HG02885 (cell line): Measurements from ENCODE around the gene MTHFD1L.
"Not testable (repeated sequence)": the region's sequence is repeated elsewhere in the genome, so short reads cannot be mapped to it uniquely, and the experiment has no call there.

Experiments
- ATAC-seq: cut with Tn5 transposase; IDR thresholded peaks from one replicate; pipeline ENCODE4 v1.9.1; 2021; ENCODE audit warnings: mild to moderate bottlenecking; ENCODE audit not compliant: unreplicated experiment, poor library complexity

MTHFD1L gene

DNA sequence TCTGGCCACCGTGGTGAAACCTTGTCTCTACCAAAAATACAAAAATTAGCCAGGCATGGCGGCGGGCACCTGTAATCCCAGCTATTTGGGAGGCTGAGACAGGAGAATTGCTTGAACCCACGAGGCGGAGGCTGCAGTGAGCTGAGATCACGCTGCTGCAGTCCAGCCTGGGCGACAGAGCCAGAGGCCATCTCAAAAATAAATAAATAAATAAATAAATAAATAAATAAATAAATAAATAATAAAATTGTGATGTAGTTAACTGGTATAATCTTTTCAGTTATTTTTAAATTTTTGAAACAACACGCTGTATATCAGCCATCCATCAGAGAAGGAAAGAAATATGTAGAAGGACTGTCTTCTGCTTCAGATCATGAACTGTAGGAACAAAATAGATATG lies 221.6 kb downstream of the MTHFD1L start:
- not testable (repeated sequence) for ATAC-seq

DNA sequence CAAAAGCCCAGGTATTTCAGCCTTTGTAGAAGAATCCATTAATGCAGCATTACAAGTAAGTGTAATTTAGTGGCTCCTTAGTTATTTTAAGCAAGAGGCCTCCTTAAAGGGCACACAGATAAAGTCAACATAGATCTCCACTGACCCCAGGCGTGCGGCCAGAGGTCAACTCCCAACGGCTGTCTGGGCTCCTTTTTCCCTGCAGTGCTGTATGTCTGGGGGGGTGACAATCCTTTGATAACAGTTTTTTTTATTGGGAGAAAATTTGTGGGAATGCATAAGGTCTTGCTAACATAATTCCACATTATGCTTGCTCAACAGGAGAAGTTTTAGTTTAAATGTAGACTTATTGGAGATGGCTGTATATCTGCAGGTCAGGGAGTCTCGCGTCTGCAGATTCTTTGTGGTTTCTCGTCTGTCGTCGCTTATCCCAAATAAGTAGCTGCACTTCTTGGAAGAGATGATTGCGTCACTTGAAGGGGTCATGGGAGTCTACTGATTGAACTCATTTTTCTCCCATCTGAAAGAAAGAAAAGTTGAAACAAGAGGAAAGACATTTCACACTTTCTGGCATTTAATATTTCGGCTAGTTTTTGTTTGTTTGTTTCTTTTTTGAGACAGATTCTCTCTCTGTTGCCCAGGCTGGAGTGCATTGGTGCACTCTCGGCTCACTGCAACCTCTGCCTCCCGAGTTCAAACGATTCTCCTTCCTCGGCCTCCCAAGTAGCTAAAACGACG lies 222.5 kb downstream of the MTHFD1L start:
- no peak for ATAC-seq

DNA sequence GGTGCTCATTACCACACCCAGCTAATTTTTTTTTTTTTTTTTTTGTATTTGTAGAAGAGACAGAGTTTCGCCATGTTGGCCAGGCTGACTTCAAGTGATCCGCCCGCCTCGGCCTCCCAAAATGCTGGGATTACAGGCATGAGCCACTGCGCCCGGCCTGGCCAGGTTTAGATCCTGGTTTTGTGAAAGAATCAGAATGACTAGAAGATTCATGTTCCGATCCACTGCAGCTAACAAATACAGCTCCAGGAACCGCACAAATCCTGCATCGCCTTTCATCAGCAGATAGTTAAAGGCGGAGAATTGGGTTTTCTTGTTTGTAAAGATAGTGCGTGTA lies 223.1 kb downstream of the MTHFD1L start:
- ATAC-seq, result no peak

DNA sequence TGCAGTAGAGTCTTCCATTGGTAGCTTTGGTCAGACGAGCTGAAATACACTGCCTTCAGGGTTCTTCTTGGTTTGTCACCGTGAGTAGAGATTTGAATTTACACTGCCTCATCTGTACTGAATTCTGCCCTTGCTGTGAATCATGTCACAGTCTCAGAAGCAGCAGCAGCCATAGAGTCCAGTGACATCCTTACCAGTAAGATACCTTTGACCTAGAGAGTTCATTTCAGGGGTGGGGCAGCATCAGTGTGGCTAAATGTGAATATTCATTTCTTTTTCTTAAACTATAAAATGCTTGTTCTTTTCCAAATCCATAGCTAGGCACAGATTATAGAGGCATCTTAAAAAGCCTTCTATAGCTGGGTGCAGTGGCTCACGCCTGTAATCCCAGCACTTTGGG lies 223.5 kb downstream of the MTHFD1L start:
- no peak for ATAC-seq

DNA sequence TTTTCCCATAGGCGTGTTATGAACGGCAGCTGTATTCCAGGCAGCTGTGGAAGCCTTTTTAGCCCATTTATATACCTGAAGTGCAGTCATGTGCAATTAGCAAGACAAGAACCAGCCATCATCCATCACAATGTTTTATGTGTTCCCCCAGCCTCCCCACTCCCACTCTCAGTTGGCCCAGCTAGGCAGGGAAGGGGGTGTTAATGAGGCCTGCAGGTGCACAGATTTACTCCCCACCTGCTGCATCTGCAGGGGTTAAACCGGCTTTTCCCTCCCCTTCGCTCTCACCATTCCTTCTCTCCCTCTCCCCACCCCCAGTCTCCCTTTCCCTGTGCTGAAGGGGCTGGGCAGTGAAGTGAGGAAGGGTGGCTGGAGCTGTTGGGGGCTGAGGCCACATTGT lies 224.5 kb downstream of the MTHFD1L start:
- ATAC-seq, result no peak

DNA sequence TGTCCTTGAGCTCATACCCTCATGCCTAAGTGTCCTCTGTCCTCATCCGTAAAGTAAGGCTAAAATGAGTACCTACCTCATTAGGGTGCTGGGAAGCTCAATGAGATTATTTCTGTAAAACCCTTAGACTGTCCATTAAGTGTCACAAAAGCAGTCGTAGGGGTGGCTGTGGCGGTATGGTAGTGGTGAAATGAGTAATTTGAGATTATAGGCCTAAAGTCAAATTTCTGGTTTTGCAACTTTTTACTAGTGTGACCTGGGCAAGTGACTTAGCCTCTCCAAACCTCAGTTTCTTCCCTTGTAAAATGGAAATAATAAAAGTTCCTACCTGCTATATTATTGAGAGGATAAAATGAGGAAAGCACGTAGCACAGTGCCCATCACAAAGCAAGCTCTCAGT lies 226.1 kb downstream of the MTHFD1L start:
- ATAC-seq, result no peak

DNA sequence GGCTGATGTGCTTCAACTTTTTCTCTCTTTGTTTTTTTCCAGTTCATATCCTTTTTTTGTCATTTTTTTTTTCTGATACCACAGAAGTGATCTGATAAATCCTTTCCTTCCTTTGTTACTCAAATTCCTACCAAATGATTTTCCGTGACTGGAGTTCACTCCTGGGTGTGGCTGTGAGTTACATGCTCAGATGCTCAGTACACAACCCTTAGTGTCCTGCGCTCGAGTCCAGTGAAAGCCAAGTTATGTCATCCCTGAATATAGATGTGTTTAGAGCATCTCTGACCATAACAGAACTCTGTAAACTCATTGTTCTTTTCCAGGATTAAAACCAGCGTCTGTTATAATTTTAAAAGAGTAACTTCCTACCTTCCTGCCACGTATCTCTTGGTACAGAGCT lies 227.1 kb downstream of the MTHFD1L start:
- no peak for ATAC-seq

DNA sequence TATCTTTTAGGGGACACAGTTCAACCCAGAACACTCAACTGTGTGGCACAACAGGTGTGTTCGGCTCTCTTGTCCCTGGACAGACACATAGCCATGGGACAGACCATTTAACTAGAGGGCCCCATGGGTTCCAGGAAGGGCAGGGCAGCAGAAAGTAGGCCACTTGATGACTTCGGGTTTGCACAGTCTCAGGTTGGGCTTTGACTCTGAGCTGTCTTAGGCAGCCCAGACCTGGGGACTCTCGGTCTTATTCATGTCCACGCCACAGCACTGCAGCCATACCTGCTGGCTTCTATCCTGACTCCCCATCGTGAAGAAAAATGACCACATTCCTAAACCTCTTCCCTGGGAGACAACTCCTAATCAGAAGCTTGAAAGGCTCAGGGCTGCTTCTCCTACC lies 228.2 kb downstream of the MTHFD1L start:
- no peak for ATAC-seq

DNA sequence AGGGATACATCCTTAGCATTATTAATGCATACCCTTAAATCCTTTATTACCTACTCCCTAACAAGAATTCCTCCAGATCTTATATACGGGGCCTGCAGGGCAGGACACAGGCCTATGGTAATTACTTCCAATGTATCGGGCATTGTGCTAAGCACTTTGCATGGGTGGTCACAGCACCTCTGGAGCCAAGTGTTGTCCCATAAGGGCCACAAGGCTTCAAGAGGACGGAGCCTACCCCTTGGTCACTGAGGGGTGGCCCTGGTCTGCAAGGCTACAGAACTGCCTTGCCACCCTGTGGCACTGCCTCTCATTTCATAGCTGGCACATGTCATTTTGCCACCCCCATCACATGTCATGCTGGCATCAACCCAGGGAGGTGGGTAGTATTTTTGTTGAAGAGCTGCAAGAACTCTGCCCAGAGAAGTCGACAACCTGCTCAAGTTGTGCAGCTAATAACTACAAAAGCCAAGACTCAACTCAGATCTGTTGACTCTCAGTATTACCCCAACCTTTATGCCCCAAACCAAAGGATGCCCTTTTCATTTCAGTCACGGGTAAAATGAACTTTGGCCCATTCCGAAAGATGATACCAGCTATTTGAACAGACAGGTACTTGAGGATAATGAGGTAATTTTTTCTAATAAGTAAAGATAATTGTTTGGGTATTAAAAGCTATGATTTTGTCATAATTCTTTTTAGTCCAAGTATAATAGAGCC lies 230.2 kb downstream of the MTHFD1L start:
- no peak for ATAC-seq

DNA sequence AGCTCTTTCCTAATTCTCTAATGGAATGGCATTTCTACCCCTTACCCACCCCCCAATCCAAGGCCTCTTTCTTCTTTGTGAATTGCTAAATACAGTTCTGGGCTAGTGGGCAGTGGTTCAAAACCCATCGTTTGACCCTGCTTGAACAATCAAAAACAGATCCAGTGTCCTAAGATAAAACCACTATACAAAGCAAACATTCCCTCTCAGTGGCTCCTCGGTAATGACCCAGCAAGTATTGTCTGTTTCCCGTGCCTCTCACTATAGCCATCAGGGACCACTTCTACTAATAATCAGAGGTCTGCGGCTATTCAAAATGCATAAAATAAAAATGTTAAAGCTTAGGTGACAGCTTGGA lies 230.7 kb downstream of the MTHFD1L start:
- no peak for ATAC-seq

DNA sequence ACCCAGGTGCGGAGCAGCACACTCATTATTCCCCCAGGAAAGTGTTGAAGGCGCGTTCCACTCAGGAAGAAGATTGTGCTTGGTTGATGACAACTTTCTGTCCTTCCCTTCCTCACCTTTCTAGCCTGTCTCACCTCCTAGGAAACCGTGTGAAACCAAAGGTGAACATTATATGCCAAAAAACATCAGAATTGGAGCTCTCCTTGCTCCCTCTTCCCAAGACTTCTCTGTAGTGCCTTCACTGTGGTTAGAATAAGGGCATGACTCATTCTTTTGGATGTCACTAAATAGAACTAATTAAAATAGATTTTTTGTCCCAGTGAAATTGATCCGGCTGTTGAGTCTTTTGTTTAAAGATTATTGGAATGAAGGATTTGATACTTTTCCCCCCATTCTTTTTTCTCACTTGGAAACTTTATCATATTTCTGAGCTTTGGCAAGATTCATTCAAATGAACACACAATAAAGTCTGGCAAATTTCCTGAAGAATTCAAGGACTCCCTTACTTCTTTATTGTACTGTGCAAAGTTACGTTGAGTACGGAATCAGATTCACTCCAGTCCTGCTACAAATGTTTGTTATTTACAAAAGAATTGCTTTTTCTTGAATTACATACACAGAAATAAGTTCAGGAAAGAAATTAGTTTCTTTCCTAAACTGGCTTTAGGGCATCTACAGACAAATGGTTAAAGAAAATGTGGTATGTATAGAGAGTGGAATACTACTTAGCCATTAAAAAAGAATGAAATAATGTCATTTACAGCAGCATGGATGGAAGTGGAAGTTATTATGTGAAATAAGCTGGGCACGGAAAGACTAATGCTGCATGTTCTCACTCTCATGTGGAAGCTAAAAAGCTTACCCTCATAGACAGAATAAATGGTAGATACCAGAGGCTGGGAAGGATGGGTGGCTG lies 231.4 kb downstream of the MTHFD1L start:
- ATAC-seq, result no peak

DNA sequence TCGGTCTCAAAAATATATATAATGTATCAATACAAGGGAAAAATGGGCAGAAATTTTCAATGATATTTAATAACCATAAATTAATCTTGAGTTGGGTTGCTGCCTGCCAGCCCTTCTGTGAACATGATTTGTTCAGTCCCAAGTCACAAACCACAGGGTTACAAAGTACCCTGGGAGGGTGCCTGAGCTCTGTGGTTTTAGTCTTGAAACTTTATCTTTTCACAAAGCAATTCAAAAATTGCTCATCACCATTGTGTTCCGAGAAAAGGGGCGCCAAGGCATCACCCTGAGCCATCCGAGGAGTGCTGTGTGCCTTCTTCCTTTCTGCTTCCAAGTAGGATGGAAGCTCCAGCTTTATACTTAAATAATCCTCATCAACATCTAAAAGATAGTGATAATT lies 232.7 kb downstream of the MTHFD1L start:
- ATAC-seq, result no peak

DNA sequence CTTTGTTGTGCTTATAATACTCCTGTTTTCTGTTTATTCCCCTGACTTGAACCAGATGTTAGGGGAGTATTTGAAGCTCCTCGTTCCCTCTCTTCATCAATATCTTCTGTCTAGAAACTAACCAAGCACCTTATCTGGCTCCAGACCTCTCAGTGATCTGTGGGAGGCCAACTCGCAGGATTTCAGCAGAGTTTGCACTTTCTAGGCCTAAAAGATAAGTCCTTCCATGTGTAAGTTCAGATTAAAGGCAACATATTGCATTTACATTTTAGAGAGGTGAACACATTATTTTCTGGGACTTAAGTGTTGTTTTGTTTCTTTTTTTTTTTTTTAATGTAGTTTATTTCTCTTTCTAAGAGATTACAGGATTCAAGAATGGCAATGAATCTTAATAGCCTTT lies 234.8 kb downstream of the MTHFD1L start:
- ATAC-seq, result no peak

DNA sequence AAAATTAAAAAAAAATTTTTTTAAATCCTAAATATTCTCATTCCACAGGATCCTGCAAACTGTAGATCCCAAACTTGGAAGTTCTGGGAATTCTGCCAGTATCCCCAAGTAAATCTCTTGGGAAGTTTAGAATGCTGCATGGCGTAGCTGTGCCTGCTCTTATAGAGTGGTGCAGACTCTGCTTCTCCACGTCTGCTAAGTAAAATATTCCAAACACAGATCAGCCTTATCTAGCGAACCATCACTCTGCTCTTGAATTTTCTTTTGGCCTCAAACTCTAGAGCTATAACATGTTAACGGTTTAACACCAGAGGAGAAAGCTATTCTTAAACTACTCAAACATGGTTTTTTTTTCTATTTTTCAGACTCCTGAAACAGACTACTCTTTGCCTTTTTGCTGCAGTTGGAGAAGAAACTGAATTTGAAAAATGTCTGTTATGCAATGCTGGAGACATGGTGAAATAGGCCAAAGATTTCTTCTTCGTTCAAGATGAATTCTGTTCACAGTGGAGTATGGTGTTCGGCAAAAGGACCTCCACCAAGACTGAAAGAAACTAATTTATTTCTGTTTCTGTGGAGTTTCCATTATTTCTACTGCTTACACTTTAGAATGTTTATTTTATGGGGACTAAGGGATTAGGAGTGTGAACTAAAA lies 235.8 kb downstream of the MTHFD1L start:
- no peak for ATAC-seq

DNA sequence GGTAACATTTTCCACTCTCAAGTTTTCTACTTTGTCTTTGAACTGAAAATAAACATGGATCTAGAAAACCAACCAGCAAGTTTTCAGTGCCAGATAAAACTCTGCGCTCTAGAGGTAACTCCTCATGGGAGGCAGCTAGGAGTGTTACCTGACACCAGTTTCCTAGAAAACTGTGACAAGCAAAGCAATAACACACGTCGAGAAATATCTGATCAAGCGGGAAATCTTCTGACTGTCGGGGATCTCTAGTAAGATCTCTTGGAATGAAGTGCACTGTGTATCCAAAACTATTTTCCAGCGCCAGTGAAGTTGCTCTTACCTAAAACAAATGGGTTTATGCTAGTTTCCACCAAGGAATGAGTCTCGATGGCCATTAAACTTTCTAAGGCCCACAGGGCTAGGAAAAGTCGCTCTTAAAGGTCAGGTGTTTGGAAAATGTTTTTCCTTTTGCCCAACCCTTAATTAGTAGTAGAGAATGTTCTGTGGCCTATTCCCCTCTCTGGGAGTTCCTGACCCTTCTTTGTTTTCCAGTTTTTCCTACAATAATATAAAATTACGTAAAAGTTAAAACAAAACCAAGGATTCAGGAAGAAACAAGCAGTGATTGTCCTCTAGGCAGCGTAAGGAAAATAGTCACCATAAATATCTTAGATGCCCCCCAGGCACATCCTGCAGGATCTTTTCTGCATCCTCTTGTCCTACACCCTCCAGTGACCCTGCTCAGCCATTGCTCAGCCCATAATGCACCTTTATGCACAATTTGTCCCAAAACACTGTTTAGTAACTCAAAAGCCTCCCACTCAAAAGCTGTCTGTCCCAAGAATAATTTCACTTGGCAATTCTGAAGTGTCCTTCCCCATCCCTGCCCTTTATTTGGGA lies 236.6 kb downstream of the MTHFD1L start:
- no peak for ATAC-seq

DNA sequence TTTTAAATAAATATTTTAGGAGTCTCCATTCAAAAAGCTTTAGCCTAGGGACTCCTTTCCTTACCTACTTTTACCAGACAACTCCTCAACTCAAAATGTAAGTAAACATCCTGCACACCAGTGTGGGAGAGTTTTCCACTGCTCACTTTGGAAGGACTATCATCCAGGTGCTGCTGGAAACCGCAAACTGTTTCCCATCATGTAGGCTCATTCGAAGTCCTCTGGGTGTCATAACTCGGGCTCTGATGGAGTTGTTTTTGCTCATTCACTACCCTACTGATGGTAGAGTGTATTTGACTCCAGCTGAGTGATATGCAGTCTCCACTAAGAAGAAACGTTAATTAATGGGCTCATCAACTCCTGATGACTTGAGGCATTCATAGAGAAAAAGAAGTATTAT lies 237.8 kb downstream of the MTHFD1L start:
- no peak for ATAC-seq

DNA sequence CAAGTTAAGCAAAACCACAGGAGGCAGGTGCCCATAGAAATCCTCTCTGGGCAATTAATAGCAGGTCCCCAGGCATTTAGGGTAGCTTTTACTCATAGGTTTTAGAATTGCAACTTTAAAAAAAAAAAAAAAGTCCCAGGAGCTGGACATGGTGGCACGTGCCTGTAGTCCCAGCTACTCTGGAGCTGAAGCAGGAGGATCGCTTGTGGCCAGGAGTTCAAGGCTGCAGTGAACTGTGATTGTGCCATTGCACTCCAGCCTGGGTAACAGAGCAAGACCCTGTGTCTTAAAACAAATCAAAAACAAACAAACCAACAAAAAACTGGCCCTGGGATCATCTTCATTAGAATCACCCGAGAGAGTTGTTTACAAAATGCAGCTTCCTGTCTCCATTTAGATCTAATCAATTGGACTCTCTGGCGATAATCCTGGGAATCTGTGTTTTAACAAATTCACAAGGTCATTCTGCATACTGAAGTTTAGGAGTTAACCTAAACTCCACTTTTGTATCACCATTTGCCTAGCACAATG lies 242.5 kb downstream of the MTHFD1L start:
- ATAC-seq, result no peak

DNA sequence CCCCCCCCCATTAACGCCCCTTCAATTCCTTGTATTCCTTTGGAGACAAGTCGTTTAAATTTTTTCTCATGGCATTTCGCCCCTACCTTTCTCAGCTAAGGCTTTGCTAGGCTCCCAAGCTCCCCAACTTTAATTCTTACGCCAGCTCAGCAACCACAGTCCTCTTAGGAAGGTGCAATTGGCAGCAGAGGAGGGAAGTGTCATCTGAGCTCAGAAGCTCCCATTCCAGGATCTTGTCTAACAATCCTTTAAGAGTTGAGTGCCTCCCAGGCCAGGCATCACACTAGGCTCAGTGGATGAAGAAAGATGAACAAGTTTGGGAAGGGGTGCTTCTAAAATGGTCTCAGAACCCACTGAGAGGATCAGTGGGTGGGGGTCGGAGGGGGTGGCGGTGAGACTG lies 243.0 kb downstream of the MTHFD1L start:
- no peak for ATAC-seq

DNA sequence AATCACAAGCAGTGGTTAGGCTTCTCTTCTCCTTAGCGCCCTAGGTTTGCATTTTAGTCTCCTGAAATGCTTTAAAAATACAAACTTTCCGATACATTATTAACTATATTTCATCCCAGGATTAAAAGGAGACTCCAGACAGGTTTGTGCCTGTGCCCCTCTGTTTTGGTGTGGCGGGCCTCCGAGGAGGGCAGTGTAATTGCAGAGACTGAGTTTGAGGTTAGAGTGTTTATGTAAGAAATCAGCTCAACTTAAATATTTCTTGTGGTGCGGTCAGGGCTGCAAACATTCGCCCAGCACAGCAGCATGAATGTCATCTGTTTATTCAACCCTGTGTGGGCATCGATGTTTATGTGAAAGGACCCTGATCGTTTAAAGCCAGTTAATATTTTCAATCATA lies 243.9 kb downstream of the MTHFD1L start:
- ATAC-seq, result no peak
